CD4-positive, alpha-beta T cell treated with Interleukin-15 for 1 hour (primary cell): ENCODE data around the gene KXD1.
"Not testable (repeated sequence)": the region's sequence is repeated elsewhere in the genome, so short reads cannot be mapped to it uniquely, and the experiment has no call there.

Source experiments
- DNase-seq: peaks from one replicate; pipeline ENCODE4 v3.0.0-alpha.2; 2020

The KXD1 gene

DNA sequence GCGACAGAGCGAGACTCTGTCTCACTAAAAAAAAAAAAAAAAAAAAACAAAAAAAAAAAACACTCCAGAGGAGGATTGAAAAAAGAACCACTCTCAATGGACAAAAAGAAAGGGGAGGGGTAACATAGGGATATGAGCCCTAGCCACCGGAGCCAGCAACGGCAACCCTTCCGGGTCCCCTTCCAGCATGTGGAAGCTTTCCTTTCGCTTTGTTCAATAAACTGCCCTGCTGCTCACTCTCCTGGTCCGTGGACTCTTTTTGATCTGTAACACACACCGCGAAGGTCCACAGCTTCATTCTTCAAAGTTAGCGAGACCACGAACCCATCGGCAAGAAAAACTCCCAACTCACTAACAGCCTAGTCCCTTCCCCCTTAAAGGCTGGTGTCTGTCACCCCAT lies 29.9 kb downstream of the KXD1 start:
- DNase-seq: no peak

DNA sequence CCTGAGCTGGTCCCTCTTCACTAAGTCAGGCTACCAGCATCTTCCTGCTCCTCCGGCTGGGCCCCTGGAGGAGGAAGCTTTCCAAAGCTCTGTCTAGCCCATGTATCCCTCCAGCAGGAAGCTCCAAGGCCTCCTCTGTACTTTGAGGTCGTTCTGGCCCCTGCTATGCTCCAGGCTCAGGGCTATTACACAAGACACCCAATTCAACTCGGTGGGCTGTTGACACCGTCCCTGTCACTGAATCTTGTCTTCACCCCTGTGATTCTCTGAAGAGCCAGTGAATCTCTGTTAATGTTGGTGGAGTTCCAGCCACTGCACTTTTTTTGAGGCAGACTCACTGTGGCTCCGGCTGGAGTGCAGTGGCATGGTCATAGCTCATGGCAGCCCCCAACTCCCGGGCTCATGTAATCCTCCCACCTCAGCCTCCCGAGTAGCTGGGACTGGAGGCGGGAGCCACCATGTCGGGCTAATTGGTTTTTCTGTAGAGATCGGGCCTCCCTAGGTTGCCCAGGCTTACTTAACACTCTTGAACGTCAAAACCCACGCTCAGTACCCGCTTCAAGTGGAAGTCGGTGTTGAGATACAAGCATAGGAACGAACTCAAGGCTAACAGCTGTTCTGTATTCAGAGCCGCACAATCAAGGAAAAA lies 30.4 kb downstream of the KXD1 start:
- DNase-seq: no peak

DNA sequence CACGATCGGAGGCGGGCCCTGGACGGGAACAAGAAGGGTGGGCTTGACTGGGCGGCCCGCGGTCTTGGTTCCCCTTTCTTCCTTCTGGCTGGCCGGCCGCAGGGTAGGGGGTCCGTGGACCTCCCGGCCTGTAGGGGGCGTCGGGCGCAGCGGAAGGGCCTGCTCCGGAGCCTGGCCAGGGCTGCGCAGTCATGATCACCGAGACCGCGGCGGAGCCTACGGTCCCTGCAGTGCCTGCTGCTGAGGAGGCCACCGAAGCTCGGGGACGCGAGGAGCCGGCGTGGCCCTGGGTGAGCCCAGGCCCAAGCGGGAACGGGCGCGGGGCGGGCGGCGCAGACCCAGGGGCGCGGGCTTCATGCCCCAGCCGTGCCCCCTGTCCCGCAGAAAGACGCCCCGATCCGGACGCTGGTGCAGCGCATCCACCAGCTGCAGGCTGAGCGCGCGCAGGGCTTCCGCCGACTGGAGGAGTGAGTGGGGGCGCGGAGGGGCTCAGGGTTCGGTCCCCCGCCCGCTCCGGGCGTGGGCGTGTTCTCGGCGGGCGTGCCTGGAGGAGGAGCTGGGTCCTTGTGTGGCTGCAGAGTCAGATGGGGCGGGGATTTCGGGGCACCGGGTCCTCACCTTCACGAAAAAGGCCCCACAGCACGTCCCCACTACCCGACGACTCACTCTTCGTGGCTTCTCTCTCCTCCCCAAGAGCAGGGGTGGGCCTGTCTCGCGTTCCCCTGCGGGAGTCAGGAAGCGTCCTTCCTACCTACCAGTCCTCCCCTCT lies 31.1 kb downstream of the KXD1 start, which contains the start of gene REX1BD:
Gene REX1BD (plus strand): TSS at position 188 of the 769 bp plus-strand sequence. CDS start 4 bp downstream, at position 192.
- DNase-seq: peak; percentile 88

DNA sequence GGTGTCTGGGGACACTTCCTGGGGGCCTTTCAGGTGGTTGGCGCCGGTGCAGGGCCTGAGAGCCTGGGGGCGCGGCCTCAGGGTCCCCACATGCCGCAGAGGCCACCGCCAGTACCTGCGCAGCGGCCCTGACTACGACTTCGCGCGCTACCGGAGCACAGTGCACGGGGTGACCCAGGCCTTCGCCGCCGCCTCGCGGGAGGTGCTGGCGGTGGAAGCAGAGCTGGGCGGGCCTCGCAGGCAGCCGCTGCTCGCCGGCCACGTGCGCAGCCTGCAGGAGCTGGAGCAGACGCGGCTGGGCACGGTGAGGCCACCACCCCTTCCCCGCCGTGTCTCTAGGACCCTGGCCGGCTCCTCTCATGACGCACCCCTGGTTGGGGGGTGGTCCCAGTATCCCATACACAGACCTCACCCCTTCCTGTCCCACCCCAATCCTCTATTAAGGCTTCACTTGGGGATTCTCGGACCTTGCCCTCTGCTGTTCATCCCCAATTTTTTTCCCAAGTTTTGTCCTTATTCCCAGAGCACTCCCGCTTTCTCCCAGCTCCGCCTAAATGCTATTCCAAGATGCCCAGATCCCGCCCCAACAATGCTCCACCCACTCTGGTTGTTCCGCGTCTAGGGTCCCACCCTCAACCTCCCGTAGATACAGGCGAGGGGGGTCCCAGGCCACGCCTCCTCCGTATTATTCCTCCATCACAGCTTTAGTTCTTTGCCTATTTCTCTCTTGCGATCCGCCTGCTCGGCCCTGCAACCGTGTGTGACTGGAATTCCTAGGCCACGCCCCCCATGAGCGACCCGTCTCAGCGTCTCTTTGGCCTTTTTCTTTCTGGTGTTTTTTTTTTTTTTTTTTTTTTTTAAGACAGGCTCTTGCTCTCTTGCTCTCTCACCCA lies 32.0 kb downstream of the KXD1 start:
- DNase-seq: peak; percentile 69

DNA sequence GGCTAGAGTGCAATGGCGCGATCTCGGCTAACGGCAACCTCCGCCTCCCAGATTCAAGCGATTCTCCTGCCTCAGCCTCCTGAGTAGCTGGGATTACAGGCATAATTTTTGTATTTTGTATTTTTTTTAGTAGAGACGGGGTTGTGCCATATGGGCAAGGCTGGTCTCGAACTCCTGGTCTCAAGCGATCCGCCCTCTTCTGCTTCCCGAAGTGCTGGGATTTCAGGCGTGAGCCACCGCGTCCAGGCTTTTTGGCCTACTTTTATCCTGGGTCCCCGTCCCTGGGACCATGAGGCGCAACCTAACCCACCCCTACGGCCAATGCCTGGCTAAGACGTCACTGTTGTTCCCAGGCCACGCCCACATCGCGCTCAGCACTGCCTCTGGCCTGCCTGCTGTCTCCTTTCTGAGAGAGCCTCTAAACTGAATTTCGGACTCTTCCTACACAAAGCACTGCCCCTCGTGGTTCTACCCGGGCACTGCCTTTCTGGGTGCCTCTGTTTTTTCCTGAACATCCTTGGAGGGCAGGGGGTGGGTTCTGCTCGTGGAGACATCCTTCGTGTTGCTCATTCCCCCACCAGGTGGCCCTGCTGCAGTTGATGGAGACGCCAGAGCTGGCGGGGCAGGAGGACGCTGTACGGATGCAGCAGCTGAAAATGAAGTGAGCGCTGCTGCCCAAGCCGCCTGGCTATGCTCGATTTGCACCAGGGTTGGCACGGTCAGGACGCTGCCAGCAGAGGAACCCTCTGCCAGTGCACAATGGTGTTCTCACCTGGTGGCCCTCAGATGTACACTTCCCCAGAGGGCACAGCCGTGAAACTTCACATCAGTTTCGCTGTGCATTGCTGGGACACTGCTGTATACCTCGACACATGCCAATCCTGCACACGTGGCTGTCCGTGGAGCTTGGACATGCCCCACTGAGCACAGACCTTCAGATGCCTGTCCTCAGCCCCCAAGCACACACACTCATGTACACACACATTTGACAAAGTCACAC lies 32.9 kb downstream of the KXD1 start:
- DNase-seq: peak; percentile 47

DNA sequence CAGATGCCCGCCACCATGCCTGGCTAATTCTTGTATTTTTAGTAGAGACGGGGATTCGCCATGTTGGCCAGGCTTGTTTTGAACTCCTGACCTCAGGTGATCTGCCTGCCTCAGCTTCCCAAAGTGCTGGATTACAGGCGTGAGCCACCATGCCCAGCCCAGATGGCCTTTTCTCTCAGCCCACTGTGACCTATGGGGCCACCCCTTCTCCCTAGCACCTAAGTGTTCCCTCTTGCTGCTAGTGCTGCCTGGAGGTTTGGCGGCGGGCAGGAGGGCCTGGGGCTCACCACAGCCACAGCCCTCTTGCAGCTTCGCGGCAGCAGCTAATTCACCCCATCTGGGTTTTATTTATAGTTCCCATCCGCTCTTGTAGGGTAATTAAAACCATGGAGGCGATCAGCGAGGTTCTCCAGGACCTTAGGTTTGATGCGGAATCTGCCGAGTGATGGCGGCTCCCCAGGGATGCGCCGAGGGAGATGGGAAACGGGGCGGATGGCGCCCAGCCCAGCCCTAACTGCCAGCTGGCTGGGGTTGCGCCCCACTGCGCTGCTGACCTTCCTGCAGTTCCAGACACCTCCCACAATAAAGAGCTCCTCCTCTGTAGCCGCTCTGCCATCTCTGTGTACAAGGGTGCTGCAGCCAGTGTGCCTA lies 34.2 kb downstream of the KXD1 start:
- no peak for DNase-seq

DNA sequence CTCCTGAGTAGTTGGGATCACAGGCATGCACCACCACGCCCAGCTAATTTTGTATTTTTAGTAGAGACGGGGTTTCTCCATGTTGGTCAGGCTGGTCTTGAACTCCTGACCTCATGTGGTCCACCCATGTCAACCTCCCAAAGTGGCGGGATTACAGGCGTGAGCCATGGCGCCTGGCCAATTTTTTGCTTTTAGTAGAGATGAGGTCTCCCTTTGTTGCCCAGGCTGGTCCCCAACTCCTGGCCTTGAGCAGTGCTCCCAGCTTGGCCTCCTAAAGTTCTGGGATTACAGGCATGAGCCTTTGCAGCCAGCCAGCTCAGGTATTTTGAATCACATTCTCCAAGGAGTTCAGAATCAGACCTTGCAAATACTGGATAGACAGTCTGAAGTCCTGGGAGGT lies 35.1 kb downstream of the KXD1 start:
- not testable (repeated sequence) for DNase-seq

DNA sequence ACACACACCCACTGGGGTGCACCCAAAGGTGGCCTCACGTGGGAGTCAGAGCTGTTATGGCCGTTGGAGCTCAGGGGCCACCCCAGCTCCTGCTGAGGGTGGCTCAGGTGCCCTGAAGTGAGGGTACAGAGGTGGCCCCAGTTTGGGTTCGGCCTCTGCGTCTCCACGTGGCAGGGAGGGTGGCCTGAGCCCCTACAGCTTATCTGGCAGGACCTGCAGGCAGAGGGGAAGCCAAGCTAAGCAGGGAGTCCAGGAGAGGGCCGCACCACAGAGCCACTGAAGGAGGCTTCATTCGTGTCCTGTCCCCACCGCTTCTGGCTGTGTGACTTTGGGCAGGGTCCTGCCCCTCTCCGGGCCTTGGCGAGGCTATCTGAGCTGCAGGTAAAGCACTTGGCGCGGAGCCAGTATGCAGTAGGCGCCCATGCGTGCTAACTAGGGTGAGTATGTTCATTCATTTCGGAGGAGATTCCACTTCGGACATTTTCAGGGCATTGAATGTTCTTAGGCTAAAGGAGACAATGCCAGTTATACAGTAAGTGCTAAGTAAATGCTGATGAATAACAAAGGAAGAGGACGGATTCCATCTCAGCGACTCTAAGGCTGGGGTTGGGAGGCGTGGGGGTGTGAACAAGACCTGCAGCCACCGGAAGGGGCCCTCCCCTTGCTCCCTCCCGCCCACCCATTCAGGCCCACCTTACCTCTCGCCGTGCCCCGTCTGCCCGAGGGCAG lies 35.9 kb downstream of the KXD1 start:
- no peak for DNase-seq

DNA sequence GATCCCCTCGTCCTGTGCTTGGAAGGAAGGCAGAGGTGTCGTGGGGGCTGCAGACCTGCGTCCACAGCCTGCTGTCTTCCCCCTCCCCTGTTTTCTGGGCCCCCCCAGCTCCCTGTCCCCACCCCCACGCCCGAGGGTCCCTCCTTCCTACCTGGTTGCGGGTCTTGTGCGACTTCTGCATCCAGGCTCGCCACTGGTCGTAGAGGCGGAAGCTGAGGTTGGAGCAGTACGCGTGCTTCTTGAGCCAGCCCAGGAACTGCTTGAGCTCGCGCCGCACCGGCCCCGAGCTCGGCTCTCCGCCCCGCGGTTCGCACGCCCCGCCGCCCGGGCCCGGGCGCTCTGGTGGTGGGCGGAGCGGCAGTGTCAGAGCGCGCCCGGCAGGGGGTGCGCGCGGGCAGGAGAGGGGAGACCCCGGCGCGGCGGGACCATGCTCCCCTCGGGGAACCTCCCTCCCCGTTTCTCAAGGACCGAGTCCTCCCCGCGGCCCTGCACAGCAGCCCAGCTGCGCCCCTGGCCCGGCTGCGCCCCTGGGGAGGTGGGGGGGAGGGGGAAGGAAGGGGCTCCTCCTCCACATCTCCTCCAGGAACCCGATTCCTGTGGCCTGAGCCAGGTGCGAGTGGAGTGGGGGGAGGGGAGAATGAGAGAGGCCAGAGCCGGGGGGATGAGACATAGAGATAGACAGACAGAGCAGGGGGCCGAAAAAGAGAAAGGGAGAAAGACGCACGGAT lies 36.6 kb downstream of the KXD1 start:
- DNase-seq: peak; percentile 74

DNA sequence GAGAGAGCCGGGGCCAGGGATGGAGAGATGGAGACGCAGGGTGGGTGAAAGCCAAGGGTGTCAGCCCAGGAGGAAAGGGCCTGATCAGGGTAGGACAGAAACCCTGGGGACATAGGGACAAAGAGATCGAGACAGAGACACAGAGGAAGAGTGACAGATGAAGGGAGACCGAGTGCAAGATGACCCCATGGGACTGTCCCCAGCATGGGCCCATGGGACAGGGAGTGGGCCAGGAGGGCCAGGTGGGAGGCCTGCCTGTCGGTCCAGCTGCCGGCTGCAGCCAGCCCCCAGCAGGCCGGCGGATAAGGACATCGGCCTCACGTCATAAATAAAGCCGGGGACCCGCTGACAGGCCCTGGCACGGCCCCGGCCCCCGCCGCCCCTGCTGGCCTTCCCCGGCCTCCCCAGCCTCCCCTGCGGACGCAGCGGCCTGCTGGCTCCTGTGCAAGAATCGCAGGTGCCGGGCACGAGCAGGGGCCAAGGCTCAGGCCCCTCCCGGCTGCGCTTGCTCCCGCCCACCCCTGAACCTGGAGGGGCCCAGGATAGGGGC lies 37.2 kb downstream of the KXD1 start:
- DNase-seq: no peak

DNA sequence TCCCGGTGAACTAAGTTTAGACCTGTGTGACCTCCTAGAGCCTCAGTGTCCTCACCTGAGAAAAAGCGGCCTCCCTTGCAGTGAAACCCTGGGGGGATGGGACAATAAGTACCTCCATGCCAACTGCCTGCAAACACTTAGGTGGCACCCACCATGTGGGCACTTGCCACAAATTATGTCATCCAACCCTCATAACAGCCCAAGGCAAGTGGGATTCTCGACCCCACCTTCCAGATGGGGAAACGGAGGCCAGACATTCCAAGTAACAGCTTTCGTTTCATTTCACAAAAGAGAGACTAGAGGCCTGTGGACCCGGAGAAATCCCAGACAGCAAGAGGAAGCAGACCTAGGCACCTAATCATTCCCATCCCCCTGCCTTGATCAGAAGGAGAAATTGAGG lies 37.8 kb downstream of the KXD1 start:
- no peak for DNase-seq

DNA sequence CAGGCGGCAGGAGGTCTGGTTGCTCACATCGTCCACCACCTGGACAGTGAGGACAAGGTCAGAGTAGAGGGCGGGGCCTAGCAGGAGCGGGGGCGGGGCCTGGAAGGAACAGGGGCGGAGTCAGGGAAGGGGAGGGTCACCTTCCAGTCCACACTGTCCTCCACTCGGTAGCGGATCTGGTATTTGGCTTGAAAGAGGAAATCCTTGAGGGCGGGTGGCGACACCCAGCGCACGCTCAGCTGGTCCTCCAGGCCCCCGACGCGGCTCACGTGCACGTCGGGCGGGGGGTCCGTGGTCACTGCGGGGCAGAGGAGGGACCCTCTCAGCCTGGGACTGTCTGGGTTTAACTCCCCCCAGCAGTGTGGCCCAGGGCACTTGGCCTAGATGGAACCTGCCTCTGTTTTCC lies 39.1 kb downstream of the KXD1 start:
- peak; percentile 47 for DNase-seq

DNA sequence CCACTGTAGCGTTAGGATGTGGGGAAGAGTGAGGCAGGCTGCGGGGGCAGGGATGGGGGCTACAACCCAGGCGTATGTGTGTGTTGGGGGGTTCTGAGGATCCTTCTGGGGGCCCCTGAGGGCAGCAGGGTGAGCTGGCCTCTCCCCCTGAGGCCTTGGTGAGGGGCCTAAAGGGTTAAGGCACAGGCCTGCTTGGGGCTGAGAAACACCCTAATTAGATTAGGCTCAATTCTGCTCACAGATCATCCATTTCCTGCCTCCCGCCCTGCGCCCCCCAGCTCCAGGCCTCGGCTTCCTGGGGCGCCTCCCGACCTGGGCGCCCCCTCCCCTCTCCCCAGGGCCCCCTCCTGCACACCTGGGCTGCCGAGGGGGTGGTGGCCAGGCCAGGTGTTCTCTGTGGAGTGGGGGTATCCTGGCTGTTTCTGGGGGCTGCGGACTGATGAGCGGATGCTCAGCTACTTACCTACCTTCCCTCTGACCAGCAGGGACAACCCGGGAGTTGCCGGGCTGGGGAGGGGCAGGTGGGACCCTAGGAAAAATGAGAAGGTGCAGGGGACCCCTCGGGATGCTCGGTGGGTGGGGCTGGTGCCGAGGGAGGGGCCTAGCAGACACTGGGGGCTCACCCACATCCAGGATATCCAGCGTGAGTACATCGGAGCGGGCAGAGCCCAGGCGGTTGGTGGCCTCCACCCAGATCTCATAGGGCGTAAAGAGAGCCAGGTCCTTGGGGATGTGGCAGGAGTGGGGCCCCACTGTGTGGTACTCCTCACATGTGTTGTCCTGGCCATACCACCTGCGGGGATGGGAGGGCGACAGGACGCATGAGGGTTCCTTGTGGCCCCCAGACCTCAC lies 40.4 kb downstream of the KXD1 start:
- DNase-seq: no peak

DNA sequence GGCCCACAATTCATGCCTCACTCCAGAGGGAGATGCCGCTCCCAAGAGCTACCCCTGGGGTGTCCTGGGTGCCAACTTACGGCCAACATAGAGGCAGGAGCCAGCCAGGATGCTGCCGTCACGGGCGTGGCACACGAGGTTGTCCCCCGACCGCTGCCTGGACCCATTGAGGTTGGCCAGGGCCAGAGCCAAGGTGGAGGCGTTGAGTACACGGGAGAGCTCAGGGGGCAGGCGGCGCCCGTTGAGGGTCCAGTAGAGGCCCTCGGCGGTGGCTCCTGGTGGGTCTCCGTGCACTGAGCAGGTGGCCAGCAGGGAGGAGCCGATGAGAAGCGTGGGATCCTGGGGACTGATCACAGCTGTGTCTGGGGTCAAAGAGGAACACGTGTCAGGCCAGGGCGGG lies 41.8 kb downstream of the KXD1 start:
- DNase-seq: no peak

DNA sequence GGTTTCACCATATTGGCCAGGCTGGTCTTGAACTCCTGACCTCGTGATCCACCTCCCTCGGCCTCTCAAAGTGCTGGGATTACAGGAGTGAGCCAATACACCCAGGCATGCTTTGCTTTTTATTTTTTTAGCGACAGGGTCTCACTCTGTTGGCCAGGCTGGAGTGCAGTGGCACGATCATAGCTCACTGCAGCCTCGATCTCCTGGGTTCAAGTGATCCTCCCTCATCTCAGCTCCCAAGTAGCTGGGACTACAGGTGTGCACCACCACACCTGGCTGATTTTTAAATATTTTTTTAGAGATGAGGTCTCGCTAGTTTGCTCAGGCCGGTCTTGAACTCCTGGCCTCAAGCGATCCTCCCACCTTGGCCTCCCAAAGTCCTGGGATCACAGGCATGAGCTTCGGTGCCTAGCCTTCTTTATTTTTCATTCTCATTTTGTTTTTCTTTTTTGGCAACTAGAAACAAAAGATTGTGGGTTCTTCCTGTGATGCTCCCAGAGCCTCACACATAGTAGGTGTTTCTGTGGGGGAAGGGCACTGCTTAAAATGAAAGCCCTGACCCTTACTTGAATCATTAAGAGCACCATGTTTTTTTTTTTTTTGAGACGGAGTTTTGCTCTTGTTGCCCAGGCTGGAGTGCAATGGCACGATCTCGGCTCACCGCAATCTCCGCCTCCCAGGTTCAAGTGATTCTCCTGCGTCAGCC lies 43.2 kb downstream of the KXD1 start:
- DNase-seq: not testable (repeated sequence)

DNA sequence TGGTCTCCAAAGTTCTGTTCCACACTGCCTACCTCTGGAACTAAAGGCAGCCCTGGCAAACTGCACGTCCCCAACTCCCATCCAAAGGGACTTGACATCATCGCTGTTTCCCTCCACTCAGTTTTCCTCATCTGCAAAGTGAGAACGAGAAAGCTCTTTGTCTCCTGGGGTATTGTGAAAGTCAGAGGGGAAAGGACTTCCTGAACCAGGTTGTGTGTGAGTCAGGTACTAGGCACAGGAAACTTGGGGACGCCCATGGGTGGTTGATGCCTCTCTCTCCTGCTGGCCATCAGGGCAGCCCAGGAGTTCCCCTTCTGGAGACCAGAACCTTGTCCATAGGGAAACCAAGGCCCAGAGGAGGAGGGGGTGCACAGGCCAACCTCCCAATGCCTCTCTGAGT lies 44.2 kb downstream of the KXD1 start:
- no peak for DNase-seq

DNA sequence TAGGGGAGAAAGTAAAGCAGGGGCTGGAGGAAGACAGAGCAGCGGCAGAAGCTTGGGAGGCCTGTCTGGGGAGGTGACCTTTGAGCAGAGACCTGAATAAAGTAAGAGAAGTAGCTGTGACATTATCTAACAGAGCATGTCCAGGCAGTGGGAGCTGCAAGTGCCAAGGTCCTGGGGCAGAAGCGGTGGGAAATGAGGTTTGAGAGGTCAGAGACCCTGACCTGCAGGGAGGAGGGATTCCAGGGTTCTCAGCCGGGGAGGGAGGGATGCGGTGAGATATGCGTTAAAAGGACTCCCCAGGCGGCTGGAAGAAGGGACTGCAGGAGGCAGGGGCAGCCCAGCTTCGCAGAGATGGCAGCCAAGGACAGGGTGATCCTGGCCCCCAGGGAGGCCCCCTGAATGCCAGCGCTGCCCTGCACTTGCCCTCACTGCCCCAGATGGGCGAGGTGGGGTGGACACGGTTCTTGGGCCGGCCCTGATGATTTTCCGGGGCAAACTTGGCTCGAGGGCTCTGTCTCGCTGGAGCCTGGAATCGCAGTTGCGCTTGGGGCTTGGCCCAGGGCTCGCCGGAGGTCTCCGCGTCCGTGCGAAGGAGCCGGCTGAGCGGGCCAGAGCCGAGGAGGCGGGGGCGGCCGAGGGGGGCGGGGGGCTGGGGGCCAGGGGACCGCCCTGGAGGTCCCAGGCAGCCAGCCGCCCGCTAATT lies 45.7 kb downstream of the KXD1 start:
- DNase-seq: no peak
